Fibroblast of lung (primary cell): ENCODE measurements around the gene TTC13.

Experiments used
- CTCF ChIP-seq, 2 donors: IDR thresholded peaks in 1 of 2; conservative IDR thresholded peaks in 1 of 2; 1 replicate in 1 of 2; 2 replicates in 1 of 2; pipeline ENCODE4 v1.5.1; 2011 to 2012; ENCODE audit warnings: low read length in 2 of 2, control low read depth in 1 of 2, inconsistent platforms in 1 of 2, low read depth in 1 of 2, mild to moderate bottlenecking in 1 of 2
- EZH2 ChIP-seq: IDR thresholded peaks from 2 replicates; pipeline ENCODE4 v1.5.1; 2012; ENCODE audit warnings: low read length, control low read depth, mild to moderate bottlenecking; ENCODE audit errors: missing control alignments

GRCh38 chr1:230909974-230910754 is 68.5 kb downstream of the TTC13 start:
- TF ChIP-seq CTCF (conservative IDR thresholded peaks at IDR 0.05 in 1 of 2, IDR thresholded peaks at IDR 0.05 in 1 of 2; ENCODE audit: low read depth in 1 of 2, low read length in 2 of 2) (no peak), EZH2 (no peak)
